Measurements from ENCODE around the gene APOC3.
A peak's percentile ranks its signal among the peaks of the same experiment; 100 is the strongest.
"Not testable (repeated sequence)": the region's sequence is repeated elsewhere in the genome, so short reads cannot be mapped to it uniquely, and the experiment has no call there.

The APOC3 gene

DNA sequence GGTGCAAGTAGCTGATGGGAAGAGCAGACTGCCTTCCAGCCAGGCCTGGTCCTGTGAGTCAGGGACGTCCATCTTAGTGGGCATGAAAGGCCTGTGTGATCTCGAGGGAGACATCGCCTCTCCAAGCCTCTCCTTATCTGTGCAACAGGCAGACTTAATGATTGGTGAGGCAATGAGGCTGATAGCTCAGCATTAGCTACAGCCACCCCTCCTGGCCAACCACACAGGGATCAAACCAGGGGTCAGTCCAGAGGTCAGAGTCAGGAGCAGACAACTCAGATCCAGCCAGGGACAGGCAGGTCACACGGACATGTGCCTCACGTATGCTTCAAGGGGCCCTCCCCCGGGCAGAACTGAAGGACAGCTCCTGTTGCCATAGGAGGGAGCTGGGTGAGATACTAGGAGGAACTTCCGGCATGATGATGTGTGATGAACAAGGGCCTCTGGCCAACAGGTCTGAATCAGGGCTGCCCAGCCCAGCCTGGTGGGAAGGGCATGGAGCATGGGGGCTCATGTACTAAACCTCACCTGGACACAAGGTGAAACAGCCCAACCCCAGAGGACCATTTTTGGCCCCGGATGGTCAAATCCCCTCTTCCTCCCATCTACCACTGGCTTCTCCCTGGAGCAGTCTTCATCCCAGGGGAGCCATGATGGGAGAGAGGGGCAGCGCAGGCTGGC, 2.8 kb upstream of the APOC3 start:
- TF ChIP-seq JUND (IDR thresholded peaks at IDR 0.05; ENCODE audit: low read depth) = no peak
- no peak for DNase-seq (ENCODE audit: low read depth in 1 of 2, low spot score in 1 of 2)
- in situ Hi-C loops (cut with HindIII; ENCODE audit: low pct_unique_long_range_greater_than_20kb, low sequenced_read_pairs) = no loop called here

DNA sequence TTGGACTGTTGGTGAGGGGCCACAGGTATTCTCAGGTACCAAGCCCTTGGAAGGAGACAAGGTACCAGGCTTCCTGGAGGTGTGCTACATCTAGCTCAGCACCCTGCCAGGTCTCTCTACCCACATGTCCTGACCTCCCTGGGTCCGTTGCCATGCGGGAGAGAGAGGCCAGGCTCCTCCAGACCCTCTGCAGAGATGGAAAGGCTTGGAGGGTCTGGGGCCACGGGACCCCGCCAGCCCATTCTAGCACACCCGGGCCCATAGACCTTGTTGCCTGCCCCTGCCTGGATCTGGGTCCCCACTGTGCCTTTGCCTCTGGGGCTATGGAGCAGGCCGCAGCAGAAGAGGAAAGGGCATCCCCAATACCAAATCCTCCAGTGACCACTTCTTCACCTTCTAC, 2.2 kb upstream of the APOC3 start:
- TF ChIP-seq JUND (IDR thresholded peaks at IDR 0.05; ENCODE audit: low read depth) = no peak
- in situ Hi-C loops (cut with HindIII; ENCODE audit: low pct_unique_long_range_greater_than_20kb, low sequenced_read_pairs) = no loop called here
- DNase-seq (ENCODE audit: low read depth in 1 of 2, low spot score in 1 of 2) = no peak

DNA sequence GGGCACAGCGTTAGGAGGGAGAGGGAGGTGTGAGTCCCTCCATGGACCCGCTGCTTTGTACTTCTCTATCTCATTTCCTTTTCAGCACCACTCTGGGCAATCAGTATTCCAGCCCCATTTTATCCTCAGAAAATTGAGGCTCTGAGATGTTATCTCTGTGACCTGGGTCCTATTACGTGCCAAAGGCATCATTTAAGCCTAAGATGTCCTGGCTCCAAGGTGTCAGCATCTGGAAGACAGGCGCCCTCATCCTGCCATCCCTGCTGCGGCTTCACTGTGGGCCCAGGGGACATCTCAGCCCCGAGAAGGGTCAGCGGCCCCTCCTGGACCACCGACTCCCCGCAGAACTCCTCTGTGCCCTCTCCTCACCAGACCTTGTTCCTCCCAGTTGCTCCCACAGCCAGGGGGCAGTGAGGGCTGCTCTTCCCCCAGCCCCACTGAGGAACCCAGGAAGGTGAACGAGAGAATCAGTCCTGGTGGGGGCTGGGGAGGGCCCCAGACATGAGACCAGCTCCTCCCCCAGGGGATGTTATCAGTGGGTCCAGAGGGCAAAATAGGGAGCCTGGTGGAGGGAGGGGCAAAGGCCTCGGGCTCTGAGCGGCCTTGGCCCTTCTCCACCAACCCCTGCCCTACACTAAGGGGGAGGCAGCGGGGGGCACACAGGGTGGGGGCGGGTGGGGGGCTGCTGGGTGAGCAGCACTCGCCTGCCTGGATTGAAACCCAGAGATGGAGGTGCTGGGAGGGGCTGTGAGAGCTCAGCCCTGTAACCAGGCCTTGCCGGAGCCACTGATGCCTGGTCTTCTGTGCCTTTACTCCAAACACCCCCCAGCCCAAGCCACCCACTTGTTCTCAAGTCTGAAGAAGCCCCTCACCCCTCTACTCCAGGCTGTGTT, 829 bp upstream of the APOC3 start:
- in situ Hi-C loops (cut with HindIII; ENCODE audit: low pct_unique_long_range_greater_than_20kb, low sequenced_read_pairs) = no loop called here
- DNase-seq (ENCODE audit: low read depth in 1 of 2, low spot score in 1 of 2) = no peak
- TF ChIP-seq JUND (IDR thresholded peaks at IDR 0.05; ENCODE audit: low read depth) = no peak

DNA sequence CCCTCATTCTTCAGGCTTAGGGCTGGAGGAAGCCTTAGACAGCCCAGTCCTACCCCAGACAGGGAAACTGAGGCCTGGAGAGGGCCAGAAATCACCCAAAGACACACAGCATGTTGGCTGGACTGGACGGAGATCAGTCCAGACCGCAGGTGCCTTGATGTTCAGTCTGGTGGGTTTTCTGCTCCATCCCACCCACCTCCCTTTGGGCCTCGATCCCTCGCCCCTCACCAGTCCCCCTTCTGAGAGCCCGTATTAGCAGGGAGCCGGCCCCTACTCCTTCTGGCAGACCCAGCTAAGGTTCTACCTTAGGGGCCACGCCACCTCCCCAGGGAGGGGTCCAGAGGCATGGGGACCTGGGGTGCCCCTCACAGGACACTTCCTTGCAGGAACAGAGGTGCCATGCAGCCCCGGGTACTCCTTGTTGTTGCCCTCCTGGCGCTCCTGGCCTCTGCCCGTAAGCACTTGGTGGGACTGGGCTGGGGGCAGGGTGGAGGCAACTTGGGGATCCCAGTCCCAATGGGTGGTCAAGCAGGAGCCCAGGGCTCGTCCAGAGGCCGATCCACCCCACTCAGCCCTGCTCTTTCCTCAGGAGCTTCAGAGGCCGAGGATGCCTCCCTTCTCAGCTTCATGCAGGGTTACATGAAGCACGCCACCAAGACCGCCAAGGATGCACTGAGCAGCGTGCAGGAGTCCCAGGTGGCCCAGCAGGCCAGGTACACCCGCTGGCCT, 641 bp downstream of the APOC3 start:
- TF ChIP-seq JUND (IDR thresholded peaks at IDR 0.05; ENCODE audit: low read depth) = no peak
- in situ Hi-C loops (cut with HindIII; ENCODE audit: low pct_unique_long_range_greater_than_20kb, low sequenced_read_pairs) = no loop called here
- no peak for DNase-seq (ENCODE audit: low read depth in 1 of 2, low spot score in 1 of 2)

DNA sequence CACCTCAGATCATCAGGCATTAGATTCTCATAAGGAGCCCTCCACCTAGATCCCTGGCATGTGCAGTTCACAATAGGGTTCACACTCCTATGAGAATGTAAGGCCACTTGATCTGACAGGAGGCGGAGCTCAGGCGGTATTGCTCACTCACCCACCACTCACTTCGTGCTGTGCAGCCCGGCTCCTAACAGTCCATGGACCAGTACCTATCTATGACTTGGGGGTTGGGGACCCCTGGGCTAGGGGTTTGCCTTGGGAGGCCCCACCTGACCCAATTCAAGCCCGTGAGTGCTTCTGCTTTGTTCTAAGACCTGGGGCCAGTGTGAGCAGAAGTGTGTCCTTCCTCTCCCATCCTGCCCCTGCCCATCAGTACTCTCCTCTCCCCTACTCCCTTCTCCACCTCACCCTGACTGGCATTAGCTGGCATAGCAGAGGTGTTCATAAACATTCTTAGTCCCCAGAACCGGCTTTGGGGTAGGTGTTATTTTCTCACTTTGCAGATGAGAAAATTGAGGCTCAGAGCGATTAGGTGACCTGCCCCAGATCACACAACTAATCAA, 2.2 kb downstream of the APOC3 start:
- DNase-seq (ENCODE audit: low read depth in 1 of 2, low spot score in 1 of 2) = no peak
- in situ Hi-C loops (cut with HindIII; ENCODE audit: low pct_unique_long_range_greater_than_20kb, low sequenced_read_pairs) = no loop called here
- no peak for TF ChIP-seq JUND (IDR thresholded peaks at IDR 0.05; ENCODE audit: low read depth)

DNA sequence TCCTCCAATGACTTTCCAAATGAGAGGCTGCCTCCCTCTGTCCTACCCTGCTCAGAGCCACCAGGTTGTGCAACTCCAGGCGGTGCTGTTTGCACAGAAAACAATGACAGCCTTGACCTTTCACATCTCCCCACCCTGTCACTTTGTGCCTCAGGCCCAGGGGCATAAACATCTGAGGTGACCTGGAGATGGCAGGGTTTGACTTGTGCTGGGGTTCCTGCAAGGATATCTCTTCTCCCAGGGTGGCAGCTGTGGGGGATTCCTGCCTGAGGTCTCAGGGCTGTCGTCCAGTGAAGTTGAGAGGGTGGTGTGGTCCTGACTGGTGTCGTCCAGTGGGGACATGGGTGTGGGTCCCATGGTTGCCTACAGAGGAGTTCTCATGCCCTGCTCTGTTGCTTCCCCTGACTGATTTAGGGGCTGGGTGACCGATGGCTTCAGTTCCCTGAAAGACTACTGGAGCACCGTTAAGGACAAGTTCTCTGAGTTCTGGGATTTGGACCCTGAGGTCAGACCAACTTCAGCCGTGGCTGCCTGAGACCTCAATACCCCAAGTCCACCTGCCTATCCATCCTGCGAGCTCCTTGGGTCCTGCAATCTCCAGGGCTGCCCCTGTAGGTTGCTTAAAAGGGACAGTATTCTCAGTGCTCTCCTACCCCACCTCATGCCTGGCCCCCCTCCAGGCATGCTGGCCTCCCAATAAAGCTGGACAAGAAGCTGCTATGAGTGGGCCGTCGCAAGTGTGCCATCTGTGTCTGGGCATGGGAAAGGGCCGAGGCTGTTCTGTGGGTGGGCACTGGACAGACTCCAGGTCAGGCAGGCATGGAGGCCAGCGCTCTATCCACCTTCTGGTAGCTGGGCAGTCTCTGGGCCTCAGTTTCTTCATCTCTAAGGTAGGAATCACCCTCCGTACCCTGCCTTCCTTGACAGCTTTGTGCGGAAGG, 2.9 kb downstream of the APOC3 start:
- peak in 1 of 2 experiments; percentile 44 for DNase-seq (ENCODE audit: low read depth in 1 of 2, low spot score in 1 of 2)
- no peak for TF ChIP-seq JUND (IDR thresholded peaks at IDR 0.05; ENCODE audit: low read depth)
- in situ Hi-C loops (cut with HindIII; ENCODE audit: low pct_unique_long_range_greater_than_20kb, low sequenced_read_pairs) = no loop called here

DNA sequence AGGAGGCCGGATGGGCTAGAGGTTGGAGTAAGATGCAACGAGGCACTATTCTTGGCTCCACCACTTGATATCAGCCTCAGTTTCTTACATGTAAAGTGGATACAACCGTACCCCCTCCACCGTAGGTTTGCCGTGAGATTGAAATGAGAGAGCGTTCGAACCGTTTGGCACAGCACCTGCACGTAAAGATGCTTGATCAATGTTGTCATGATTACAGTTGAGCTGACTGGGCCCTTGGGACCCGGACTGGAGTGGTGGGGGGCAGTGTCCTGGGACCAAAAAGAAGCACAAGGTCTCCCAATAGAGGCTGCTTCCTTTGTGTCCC, 3.7 kb downstream of the APOC3 start:
- in situ Hi-C loops (cut with HindIII; ENCODE audit: low pct_unique_long_range_greater_than_20kb, low sequenced_read_pairs) = no loop called here
- no peak for DNase-seq (ENCODE audit: low read depth in 1 of 2, low spot score in 1 of 2)
- no peak for TF ChIP-seq JUND (IDR thresholded peaks at IDR 0.05; ENCODE audit: low read depth)

DNA sequence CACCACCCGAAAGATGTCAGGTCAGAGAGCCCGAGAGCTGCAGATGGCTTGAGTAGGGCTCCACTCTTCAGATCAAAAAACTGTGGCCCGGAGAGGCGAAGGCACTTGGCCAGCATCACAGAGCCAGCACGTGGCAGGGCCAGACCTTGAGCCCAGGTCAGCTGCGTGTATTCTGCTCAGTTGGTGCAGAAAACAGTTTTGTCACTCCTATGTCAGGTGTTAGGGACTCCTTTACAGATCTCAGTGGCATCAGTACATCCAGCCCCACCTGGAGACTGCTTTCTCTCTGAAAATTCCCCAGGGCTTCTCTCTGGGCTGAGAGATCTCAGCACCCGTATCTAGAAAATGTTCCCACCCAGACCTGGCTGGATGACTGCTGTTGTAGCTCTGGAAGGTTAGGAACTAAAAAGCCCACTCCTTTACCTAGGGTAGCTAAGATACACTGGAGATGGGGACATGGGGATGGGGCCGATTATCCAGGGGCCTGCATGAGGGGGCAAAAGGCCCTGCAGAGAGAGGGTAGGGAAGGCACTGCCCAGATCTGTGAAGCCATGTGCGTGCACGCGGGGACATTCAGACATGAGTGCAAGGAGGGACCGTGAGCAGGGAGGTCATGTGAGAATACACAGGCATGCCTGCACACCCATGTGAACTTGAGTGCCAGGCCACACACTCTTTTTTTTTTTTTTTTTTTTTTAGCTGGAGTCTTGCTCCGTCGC, 4.3 kb downstream of the APOC3 start:
- no peak for TF ChIP-seq JUND (IDR thresholded peaks at IDR 0.05; ENCODE audit: low read depth)
- DNase-seq (ENCODE audit: low read depth in 1 of 2, low spot score in 1 of 2) = no peak
- in situ Hi-C loops (cut with HindIII; ENCODE audit: low pct_unique_long_range_greater_than_20kb, low sequenced_read_pairs) = no loop called here

DNA sequence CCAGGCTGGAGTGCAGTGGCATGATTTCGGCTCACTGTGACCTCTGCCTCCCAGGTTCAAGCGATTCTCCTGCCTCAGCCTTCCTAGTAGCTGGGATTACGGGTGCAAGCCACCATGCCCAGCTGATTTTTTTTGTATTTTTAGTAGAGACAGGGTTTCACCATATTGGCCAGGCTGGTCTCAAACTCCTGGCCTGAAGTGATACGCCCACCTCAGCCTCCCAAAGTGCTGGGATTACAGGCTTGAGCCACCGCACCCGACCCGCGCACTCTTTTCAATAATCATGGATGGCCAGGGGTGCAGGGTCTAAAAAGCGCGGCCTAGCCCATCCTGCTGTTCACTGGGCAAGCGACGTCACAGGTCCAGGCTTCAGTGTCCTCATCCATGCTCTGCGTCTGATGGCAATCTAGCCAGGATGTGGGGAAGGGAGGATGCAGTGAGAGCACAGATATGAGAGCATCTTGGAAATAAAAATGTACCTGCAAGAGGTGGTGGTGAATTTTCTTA, 4.9 kb downstream of the APOC3 start:
- in situ Hi-C loops (cut with HindIII; ENCODE audit: low pct_unique_long_range_greater_than_20kb, low sequenced_read_pairs); DNase-seq (ENCODE audit: low read depth in 1 of 2, low spot score in 1 of 2): not testable (repeated sequence)

DNA sequence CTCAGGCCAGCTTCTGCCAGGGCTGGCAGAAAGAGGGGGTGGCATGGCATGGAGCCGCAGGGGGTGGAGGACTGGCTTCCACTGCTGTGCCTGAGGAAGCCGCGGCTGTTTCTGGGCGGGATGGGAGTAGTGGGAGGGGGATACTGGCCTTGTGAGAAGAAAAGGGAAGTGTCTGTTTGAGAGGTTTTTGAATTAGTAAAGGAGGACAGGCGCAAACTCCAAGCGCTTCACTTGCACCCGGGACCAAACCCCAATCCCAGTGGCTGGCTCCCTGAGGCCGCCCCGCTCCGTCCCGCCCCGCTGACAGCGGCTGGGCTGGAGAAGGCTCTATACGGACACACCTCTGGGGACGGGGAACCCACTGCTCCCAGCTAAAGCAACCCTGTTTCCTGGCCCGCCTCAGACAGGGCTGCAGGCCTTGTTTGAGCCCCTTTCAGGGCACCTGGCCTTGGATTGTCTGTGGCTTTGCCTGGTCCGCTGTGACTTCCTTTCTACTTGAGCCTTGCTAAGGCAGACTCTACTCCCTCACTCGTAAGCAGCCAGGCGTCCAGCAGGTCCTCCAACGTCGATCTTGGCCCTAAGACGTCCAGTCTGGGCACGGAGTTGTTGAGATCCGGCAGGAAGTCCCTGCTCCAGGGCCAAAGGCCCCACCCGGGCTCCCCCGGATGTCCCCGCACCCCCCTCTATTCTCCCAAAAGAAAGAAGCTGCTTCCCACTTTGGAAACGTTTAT, 5.5 kb downstream of the APOC3 start:
- no peak for DNase-seq (ENCODE audit: low read depth in 1 of 2, low spot score in 1 of 2)
- no peak for TF ChIP-seq JUND (IDR thresholded peaks at IDR 0.05; ENCODE audit: low read depth)

More for the DNA sequence above, 5.5 kb downstream of the APOC3 start:
- in situ Hi-C loops (cut with HindIII; ENCODE audit: low pct_unique_long_range_greater_than_20kb, low sequenced_read_pairs) = no loop called here

All from T47D (cell line).